ENCODE measurements around the gene C17orf114.
A peak's percentile ranks its signal among the peaks of the same experiment; 100 is the strongest.

Gene C17orf114

GRCh38 chr17:4759776-4760236 is 42.3 kb downstream of the C17orf114 start (continued):
- TF ChIP-seq HMG20A (CRISPR knock-in tag; IDR thresholded peaks at IDR 0.05; ENCODE audit: borderline replicate concordance) (peak; percentile 77; the same call in 1 of the 2 replicates), ZNF556 (CRISPR knock-in tag; IDR thresholded peaks at IDR 0.05; ENCODE audit: borderline replicate concordance) (peak; percentile 83; the same call in 1 of the 2 replicates), MLXIP (CRISPR knock-in tag; IDR thresholded peaks at IDR 0.05; ENCODE audit: borderline replicate concordance) (no peak), KAT8 (CRISPR knock-in tag; IDR thresholded peaks at IDR 0.05) (peak; percentile 39; the same call in 1 of the 2 replicates), KDM2A (CRISPR knock-in tag; IDR thresholded peaks at IDR 0.05; ENCODE audit: borderline replicate concordance, low read depth) (peak; percentile 51), ZNF75D (CRISPR knock-in tag; IDR thresholded peaks at IDR 0.05; ENCODE audit: borderline replicate concordance) (no peak), MATR3 (CRISPR knock-in tag; IDR thresholded peaks at IDR 0.05) (no peak), ZNF101 (CRISPR knock-in tag; IDR thresholded peaks at IDR 0.05; ENCODE audit: borderline replicate concordance, low read depth) (no peak), MXI1 (IDR thresholded peaks at IDR 0.05; ENCODE audit: borderline replicate concordance, low read depth, low read length) (peak; percentile 49; the same call in 1 of the 3 replicates), SIX1 (CRISPR knock-in tag; IDR thresholded peaks at IDR 0.05; ENCODE audit: borderline replicate concordance) (peak; percentile 79), NBN (conservative IDR thresholded peaks at IDR 0.05) (no peak), ATRX (CRISPR knock-in tag; IDR thresholded peaks at IDR 0.05; ENCODE audit: borderline replicate concordance) (no peak), YEATS2 (CRISPR knock-in tag; IDR thresholded peaks at IDR 0.05; ENCODE audit: borderline replicate concordance) (peak; percentile 61; the same call in 1 of the 2 replicates), SNAI1 (CRISPR knock-in tag; IDR thresholded peaks at IDR 0.05; ENCODE audit: borderline replicate concordance) (no peak), NFE2L1 (CRISPR knock-in tag; IDR thresholded peaks at IDR 0.05; ENCODE audit: borderline replicate concordance) (no peak), ONECUT2 (CRISPR knock-in tag; IDR thresholded peaks at IDR 0.05) (no peak), CENPBD1 (CRISPR knock-in tag; IDR thresholded peaks at IDR 0.05; ENCODE audit: borderline replicate concordance, low read depth) (no peak), HOMEZ (CRISPR knock-in tag; IDR thresholded peaks at IDR 0.05; ENCODE audit: low read depth) (peak; percentile 71), POLR2G (IDR thresholded peaks at IDR 0.05; ENCODE audit: low read depth, low read length) (no peak)
- TF ChIP-seq, protein P1, sequence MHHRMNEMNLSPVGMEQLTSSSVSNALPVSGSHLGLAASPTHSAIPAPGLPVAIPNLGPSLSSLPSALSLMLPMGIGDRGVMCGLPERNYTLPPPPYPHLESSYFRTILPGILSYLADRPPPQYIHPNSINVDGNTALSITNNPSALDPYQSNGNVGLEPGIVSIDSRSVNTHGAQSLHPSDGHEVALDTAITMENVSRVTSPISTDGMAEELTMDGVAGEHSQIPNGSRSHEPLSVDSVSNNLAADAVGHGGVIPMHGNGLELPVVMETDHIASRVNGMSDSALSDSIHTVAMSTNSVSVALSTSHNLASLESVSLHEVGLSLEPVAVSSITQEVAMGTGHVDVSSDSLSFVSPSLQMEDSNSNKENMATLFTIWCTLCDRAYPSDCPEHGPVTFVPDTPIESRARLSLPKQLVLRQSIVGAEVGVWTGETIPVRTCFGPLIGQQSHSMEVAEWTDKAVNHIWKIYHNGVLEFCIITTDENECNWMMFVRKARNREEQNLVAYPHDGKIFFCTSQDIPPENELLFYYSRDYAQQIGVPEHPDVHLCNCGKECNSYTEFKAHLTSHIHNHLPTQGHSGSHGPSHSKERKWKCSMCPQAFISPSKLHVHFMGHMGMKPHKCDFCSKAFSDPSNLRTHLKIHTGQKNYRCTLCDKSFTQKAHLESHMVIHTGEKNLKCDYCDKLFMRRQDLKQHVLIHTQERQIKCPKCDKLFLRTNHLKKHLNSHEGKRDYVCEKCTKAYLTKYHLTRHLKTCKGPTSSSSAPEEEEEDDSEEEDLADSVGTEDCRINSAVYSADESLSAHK (CRISPR knock-in tag; IDR thresholded peaks at IDR 0.05; ENCODE audit: borderline replicate concordance), result no peak
- TF ChIP-seq, protein P2, sequence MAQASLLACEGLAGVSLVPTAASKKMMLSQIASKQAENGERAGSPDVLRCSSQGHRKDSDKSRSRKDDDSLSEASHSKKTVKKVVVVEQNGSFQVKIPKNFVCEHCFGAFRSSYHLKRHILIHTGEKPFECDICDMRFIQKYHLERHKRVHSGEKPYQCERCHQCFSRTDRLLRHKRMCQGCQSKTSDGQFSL (CRISPR knock-in tag; IDR thresholded peaks at IDR 0.05), result peak; percentile 85
